Heart left ventricle (tissue), 13 donors: ENCODE data around the gene ZBTB7C.

Source experiments
- CTCF ChIP-seq, 12 donors: fragments of 200-600 bp; sonication (generic) in 4 of 12; IDR thresholded peaks; one replicate each; pipeline versions ENCODE4 v1.5.0 to v1.8.0; 2018 to 2022; ENCODE audit warnings: antibody characterized with exemption in 12 of 12, mild to moderate bottlenecking in 5 of 12
- POLR2A ChIP-seq, 2 donors: fragments of 450-650 bp; IDR thresholded peaks; one replicate each; pipeline ENCODE4 v1.6.1; 2017; ENCODE audit warnings: antibody characterized with exemption in 2 of 2, mild to moderate bottlenecking in 2 of 2, moderate library complexity in 2 of 2
- donor health status: ischemic (EF 13 %, LVEDD 7.1; RV severe dilation, severe dysfunction).
- donor health status: DM: no; HTN: yes; CAD: no.
- donor health status: DM: no; HTN: no; CAD: no.
- donor health status: ischemic (EF 25% LVEDD 6.9; RV normal size, moderate dysfunction).
- donor health status: ischemic (EF 25% LVEDD 5.7; RV mildly dilated, moderate dysfunction).
- donor health status: ischemic (EF 35%, LVEDD 5.7; RV mildly dilated, moderate dysfunction).
- donor health status: nonischemic (EF 11% LVEDD 7.7; RV severe dilation, severe dysfunction).
- donor health status: DM: yes; HTN: yes; CAD: no.
- donor health status: PGD.
- donor health status: ischemic (EF 29% LVEDD 5.4; RV normal size, mild dysfunction).
- donor health status: nonischemic (EF 23%, LVEDD 6.1; RV moderate dilation, normal function).

- TF ChIP-seq CTCF (IDR thresholded peaks at IDR 0.05) (no peak), POLR2A (IDR thresholded peaks at IDR 0.05) (no peak)
Measured at GRCh38 chr18:48320639-48320945, 88.6 kb downstream of the ZBTB7C start.
